HT-29 (cell line): ENCODE data around the gene CSH1. TPM values are rescaled to one million over a fixed set of nuclear protein-coding genes. Genes with fewer than 3 reads are reported as not detected.
A peak's percentile ranks its signal among the peaks of the same experiment; 100 is the strongest.
"Not testable (repeated sequence)": the region's sequence is repeated elsewhere in the genome, so short reads cannot be mapped to it uniquely, and the experiment has no call there.

ENCODE experiments used
- DNase-seq: peaks from one replicate; pipeline ENCODE4 v3.0.0-alpha.2; 2015; ENCODE audit warnings: low spot score
- total RNA-seq: library from RNA; depleted of rRNA; stranded (reverse); fragments of >200 nt; shearing (Covaris generic); gene quantifications from 2 replicates; pipeline ENCODE4 v1.2.3, GENCODE V29; 2014

The CSH1 gene
- total RNA-seq, 1 experiment from 2014 or later = not detected

GRCh38 chr17:63904796-63905195, 8.4 kb upstream of the CSH1 start:
- not testable (repeated sequence) for DNase-seq

- peak; percentile 24 for DNase-seq
These were observed 7.4 kb upstream of the CSH1 start for GRCh38 chr17:63903787-63904201.

- DNase-seq = not testable (repeated sequence)
These were observed 5.6 kb upstream of the CSH1 start for GRCh38 chr17:63901971-63902370.

GRCh38 chr17:63898899-63899798, 2.8 kb upstream of the CSH1 start:
- not testable (repeated sequence) for DNase-seq

GRCh38 chr17:63894821-63895220, 1.6 kb downstream of the CSH1 start:
- not testable (repeated sequence) for DNase-seq

DNA sequence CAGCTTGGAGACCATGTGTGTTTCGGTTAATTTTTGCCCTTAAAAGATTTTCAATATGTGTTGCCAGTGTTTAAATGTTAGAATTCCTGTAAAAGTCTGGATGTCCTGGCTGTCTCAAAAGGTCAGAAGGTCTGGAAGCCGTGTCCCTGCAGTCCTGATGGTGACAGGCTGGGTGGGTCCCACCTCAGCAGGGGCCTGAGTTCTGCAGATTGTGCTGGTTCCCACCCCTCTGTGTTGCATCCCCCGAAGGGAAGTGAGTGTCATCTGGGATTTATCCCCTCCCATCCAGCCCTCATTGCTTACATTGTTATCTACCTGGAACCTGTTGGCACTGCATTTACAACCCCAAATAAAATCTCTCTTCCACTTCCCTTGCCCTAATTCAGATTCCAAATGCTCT, 2.4 kb downstream of the CSH1 start:
- not testable (repeated sequence) for DNase-seq

- DNase-seq = not testable (repeated sequence)
These were observed 3.9 kb downstream of the CSH1 start for GRCh38 chr17:63892316-63893037.

DNA sequence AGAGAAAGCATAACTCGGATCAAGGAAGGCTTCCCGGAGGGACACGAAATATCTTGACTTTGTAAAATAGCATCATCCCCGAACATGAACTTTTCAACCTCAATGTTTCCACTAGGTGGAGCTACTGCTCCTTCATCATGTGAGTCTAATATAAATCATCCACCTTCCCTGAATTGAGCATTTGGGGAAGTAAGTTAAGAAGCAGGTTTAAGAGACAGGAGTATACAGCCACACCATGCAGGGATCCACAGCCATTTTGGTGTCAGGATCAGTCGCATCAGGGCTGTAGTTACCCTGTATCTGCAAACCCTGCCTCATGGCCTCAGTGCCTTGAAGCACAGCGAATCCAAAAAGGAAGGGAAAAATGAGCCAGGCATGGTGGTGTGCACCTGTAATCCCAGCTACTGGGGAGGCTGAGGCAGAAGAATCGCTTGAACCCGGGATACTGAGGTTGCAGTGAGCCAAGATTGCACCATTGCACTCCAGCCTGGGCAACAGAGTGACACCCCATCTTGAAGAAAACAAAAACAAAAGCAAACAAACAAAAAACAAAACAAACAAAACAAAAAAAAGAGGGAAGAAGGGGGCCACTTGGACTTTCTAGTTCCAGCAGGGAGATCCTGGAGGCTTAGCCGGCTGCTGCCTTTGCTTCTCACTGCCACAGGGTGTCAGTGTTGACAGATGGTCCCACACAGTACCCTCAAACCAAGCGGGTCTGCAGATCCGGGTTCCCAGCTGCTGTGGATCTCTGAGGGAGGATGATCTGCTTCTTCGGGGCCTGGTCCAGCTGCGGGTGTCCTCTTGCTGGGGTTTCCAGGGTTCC, 7.1 kb downstream of the CSH1 start:
- peak; percentile 38 for DNase-seq

- not testable (repeated sequence) for DNase-seq
These were observed 11.3 kb downstream of the CSH1 start for GRCh38 chr17:63885119-63885518.

- not testable (repeated sequence) for DNase-seq
These were observed 13.7 kb downstream of the CSH1 start for GRCh38 chr17:63882626-63883126.

- peak; percentile 64 for DNase-seq
These were observed 14.3 kb downstream of the CSH1 start, which contains the start of gene GH2 for GRCh38 chr17:63881935-63882601. TSS of gene GH2 (minus strand) at chr17:63881944. CDS start at chr17:63881801, 143 bp downstream.

GRCh38 chr17:63881337-63881736, 15.0 kb downstream of the CSH1 start:
- peak; percentile 12 for DNase-seq

- DNase-seq = no peak
These were observed 15.7 kb downstream of the CSH1 start for GRCh38 chr17:63880706-63881105.

DNA sequence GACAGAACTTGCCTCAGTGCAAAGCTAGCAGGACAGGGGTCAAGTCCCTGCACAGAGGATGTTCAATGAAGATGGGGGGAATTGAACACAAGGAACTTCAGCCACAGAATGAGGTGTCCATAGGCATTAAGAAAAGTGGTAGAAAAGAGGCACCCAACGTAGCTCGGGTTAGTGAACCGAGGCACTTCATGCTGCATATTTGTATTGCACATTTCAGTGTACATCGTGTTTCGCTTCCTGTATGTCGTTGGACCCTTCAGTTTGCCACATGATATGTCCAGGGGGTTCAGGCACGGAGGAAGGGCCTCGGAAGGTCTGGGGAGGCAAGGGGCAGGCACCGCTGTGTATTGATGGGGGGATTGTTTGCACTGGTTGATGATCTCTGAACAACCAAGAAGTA, 18.0 kb downstream of the CSH1 start:
- not testable (repeated sequence) for DNase-seq

- DNase-seq = not testable (repeated sequence)
These were observed 21.7 kb downstream of the CSH1 start for GRCh38 chr17:63874693-63875092.

DNA sequence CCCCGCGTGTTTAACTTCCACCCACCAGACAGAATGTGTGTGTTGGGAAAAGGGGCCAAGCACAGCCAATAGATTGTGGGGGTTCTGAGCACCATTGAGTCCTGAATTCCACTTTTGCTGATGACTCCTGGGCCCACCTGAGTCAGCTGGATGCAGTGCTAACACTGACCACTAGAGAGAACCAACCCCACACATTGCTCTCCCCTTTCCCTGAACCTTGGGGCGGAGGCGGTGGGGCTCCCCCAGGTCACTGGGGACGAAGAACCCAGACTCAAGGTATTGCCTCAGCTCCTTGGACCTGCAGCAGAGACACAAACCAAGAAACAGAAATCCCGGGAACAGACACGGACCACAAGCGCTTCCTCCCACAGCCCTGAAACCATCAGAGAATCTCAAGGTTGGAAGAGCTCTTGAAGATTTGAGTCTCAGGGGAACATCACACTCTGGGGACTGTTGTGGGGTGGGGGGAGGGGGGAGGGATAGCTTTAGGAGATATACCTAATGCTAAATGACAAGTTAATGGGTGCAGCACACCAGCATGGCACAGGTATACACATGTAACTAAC, 22.2 kb downstream of the CSH1 start:
- DNase-seq = not testable (repeated sequence)

DNA sequence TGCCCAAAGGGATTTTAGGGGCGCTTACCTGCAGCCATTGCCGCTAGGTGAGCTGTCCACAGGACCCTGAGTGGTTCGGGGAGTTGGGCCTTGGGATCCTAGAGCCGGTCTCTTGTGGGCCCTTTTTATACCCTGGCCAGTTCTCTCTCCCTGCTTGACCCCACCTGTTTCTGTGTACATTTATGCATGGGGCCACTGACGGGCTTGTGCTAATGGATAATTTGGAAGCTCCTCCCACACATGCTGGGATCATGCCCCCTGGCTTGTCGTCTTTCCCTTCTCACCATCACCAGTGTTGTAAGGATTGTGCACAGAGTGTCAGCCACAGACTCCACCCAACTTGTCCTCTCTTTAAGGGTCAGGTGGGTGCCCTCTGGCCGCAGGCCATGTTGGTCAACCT, 22.8 kb downstream of the CSH1 start, which contains the start of gene CSH2:
Gene CSH2 (minus strand): TSS at position 101 of the 400 bp plus-strand sequence. CDS start 63 bp downstream, at position 38.
- not testable (repeated sequence) for DNase-seq

GRCh38 chr17:63871646-63872365, 24.6 kb downstream of the CSH1 start:
- not testable (repeated sequence) for DNase-seq

DNA sequence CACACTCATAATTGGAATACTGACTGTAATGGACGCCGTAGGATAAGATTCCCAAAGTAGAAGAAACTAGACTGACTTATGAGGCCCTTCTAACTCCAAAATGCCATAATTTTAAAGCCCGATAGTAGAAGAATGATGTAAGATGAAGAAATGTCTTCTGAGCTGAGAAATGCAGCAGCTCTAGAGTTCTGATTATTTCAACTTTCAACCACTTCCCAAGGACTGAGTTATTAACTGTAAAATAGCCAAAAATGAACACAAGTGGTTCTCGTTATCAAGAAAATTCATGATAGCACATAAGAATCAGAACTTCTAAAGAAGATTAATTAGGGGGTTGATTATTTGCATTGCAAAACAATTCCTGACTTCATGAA, 26.1 kb downstream of the CSH1 start:
- DNase-seq = not testable (repeated sequence)
